ENCODE results near the gene IMPA2.
"Not testable (repeated sequence)": the region's sequence is repeated elsewhere in the genome, so short reads cannot be mapped to it uniquely, and the experiment has no call there.

IMPA2 gene

DNA sequence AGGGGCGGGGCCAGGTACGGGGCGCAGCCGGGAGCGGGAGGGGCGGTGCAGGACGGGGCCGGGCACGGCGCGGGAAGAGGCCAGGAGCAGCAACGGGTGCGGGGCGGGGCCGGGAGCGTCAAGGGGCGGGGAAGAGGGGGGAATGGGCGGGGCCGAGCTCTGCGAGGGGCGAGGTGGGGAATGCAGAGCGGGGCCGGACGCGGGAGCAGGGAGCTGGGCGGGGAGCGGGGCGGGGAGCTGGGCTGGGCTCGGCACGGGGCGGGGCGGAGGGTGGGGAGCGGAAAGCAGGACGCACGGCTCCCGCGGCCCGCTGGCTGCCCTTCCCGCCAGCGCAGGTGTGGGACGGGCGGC lies at the start of gene IMPA2:
Gene IMPA2 (plus strand): TSS at position 316 of the 351 bp plus-strand sequence. CDS start 163 bp downstream, outside the sequence.
- DNase-seq = no peak

DNA sequence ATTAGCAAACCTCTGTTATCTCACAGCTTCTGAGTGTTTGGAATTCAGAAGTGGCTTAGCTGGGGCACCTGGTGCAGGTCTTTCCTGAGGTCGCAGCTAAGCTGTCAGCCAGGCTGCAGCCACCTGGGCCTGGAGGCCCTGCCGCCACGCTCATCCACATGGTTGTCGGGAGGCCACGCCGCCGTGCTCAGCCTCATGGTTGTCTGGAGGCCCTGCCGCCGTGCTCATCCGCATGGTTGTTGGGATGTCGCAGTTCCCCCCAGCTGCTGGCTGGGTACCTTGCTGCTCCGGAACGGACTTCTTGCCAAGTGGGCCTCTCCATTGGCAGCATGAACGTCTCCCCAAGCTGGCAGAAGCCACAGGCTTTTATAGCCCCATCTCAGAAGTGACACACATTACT lies 48.9 kb upstream of the IMPA2 start:
- no peak for DNase-seq

DNA sequence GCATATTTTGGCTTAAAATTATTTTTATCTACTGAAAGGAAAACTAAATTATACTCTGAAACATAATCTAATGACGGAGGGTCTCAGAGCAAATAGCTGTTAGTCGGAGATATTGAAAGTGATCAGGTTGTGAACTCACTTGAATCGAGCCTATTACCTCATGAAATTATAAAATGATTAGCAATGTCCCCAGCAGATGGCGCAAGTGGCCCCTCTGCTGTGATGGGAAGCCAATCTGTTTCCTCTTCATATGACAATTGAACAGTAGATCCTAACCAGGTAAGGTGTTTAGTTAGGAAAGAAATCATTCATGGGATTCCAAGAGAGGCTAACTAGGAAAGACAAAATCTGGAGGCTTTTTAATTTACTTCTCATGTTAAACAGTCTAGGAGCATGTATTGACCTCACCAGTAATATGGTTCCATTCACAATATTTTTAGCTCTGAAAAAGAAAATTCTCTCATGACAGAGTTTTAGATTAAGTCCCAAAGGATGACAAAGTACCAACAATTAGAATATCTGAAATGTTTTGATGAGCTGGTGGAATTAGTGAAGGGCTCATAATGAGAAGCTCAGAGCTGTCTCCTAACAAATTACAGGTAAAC lies 43.3 kb upstream of the IMPA2 start:
- DNase-seq = peak; percentile 82

DNA sequence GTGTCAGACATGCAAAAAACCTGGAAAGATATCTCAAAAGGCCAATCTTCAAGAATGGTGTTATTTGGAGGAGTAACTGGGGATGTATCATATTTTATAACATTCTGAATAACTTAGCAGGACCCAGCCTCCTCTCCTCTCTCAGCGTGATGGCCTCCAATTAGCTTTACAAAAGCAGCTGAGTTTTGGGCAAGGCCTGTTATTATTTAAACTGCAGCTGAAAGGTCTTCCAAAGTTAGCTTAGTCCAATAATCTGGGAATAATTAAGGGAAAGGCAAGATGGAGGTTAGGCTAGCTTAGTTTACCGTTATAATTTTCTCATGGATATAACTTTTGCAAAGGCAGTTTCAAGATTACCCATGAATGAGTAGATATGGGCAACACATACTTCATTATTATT lies 40.4 kb upstream of the IMPA2 start:
- no peak for DNase-seq

DNA sequence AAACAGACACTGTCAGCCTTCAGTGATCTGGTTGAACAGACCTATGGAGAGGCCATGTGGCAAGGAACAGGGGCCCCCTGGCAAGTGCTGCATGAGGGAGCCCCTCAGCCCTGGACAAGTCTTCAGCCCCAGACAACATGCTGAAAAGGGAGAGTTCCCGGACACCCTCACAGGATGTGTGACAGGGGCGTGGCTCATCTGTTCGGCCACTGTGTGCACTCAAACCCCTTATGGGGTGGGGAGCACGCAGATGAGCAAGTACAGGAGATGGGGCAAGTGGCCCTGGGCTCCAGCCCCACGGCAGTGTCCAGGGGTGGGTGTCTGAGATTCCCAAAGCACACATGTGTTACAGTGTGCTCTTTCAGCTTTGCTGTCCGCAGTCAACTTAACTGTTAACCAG lies 37.8 kb upstream of the IMPA2 start:
- no peak for DNase-seq

DNA sequence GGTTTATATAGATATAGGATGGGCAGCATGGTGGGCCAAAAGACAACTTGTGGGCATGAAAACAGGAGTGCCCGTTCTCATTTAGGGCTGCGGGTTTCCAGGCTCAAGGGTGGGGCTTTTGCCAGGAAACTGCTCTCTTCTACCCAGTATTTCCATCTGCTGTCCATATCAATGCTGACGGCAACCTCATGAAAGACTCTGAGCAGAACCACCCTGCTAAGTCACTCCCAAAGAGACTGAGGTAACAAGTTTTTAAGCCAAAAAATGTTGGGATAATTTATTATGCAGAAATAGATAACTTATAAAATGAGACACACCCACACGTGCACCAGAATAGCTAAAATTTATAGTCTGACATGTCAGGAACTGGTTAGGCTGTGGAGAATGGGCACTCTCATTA lies 37.1 kb upstream of the IMPA2 start:
- no peak for DNase-seq

DNA sequence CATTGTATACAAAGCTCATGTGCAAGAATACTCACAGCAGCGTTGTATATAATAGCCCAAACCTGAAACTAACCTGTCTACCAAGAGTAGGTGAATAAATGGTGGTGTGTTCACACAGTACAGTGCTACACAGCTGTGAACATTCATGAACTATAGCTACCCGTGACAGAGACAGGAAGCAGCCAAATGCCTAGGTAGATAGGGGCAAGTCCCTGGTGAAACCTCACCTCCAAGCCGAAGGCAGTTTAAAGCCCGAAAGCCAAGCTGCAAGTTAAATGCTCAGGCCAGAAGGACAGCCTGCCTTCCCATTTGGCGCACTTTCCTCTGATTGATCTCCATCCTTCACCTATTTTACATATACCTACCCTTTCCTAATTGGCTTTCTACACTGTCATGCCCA lies 36.5 kb upstream of the IMPA2 start:
- DNase-seq = no peak

DNA sequence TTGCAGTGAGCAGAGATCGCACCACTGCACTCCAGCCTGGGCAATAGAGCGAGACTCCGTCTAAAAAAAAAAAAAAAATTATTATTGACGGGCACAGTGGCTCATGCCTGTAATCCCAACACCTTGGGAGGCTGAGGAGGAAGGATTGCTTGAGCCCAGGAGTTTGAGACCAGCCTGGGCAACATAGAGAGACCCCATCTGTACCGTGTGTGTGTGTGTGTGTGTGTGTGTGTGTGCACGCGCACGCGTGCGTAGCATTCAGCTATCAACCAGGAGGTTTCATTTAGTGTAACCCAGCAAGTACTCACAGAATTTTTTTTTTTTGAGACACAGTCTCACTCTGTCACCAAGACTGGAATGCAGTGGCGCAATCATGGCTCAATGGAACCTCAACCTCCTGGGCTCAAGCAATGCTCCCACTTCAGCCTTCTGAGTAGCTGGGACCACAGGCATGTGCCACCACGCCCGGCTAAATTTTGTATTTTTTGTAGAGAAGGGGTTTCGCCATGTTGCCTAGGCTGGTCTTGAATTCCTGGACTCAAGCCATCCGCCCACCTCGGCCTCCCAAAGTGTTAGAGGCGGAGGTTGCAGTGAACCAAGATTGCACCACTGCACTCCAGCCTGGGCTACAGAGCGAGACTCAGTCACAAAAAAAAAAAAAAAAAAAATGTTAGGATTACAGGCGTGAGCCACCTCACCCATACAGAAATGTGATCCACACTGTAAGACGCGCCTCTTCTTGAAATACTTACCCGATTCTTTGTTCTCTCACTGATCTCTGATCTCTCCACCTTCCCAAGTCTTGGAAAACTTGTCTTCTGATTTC lies 35.3 kb upstream of the IMPA2 start:
- DNase-seq = not testable (repeated sequence)

DNA sequence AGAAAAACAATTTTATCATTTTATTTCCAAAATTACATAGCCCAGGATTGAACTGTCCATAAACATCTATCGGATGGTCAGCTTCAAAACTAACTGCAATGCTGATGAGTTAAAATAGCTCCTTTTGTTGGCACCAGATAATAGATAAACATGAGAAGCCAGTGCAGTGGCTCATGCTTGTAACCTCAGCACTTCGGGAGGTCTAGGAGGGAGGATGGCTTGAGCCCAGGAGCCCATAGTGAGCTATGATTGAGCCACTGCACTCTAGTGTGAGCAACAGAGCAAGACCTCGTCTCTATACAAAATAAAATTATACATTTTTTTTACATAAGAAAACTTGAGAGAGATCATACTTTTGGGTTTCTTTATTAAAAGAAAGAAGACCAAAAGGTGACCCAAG lies 34.6 kb upstream of the IMPA2 start:
- DNase-seq = no peak

- DNase-seq = peak; percentile 76
Observed at GRCh38 chr18:11947214-11948191, 33.8 kb upstream of the IMPA2 start.

GRCh38 chr18:11948852-11949523 lies 32.3 kb upstream of the IMPA2 start:
- no peak for DNase-seq

- DNase-seq = no peak
Observed at GRCh38 chr18:11950824-11951223, 30.5 kb upstream of the IMPA2 start.

DNA sequence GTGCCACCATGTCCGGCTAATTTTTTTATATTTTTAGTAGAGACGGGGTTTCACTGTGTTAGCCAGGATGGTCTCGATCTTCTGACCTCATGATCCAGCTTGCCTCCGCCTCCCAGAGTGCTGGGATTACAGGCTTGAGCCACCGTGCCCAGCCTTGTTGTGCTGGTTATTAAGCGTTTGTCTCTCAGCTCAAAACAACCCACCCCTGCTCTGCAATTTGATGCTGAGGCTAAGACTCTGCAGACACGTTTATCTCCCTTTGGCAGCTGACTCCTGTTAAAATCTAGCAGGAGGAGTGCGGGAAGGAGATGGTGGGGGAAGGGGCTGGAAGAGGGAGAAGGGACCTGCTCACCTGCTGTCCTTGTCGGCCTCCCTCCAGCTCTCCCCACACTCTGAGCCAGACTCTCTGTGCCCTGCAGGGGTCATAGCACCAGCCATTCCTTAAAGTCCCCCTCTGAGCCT lies 29.9 kb upstream of the IMPA2 start:
- no peak for DNase-seq

GRCh38 chr18:11953113-11953512 lies 28.2 kb upstream of the IMPA2 start:
- DNase-seq = no peak

DNA sequence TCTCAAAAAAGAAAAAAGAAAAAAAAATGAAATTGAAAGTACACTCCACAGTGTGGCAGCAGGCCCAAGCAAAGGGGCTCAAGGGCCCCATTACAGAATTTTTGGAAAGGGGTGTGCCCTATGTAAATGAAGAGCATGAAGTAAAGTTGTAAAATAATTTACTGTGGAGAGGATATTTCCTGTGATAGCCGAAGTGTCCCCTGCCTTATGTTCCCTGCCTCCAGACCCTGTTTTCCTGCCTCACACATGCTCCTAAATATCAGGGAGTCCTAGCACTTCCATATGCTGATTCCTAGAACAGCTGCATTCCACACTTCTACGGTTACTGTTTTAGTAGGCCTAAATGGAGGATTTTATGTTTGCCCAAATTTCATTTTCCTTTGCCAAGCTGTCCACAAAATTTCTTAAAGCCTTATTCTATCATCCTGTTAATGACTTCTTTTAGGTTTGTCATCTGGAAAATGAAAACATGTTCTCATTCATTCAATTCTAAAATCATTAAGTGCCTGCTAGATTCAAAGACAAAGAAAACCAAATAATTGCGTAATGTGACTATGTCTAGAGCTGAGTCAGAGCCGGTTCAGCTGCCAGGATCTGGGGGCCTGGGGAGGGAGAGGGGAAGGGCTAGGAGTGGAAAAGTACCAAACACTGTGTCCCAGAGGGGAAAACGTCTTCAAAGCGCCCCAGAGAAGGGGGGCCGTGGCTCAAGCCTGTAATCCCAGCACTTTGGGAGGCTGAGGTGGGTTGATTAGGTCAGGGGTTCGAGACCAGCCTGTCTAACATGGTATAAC lies 25.9 kb upstream of the IMPA2 start:
- DNase-seq = no peak

DNA sequence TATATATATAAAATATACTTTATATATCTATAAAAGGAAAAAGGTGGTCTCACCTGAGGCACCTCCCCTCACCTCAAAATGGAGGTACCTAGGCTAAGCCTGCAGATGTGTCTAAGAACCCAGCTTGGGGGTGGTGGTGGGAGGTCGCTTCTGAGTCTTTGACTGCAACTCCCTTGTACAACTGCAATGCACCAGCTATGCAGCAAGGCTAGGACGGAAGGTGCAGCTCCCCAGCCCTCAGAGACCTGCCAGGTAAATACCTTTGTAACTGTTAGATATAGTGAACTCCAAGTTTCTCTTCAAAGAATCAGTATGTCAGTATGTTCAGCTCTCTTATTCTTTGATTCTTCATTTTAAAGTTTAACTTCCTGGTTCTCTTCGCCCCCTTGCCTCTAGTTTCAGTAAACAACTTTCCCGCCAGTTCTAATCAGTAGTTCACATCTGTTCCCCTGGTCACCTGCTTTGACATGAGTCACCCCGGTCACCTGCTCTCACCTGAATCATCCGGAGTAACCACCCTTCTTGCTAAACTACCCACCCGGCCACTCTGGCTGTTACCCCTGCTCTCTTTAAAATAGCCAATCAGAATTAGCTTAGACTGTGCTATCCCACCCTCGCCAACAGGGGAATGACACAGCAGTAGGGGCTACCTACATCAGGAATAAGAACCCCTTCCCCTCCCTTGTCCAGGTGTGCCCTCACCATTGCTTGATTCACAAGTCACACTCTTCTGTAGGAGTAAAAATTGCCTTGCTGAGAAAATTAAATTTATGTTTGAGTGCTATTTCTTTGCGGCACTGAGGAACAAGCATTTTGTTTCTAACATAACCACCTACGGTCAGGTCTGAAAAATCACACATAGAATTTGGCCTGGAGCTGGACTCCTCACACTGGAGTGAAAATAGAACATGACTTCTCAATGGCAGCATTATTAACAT lies 24.7 kb upstream of the IMPA2 start:
- DNase-seq = no peak

DNA sequence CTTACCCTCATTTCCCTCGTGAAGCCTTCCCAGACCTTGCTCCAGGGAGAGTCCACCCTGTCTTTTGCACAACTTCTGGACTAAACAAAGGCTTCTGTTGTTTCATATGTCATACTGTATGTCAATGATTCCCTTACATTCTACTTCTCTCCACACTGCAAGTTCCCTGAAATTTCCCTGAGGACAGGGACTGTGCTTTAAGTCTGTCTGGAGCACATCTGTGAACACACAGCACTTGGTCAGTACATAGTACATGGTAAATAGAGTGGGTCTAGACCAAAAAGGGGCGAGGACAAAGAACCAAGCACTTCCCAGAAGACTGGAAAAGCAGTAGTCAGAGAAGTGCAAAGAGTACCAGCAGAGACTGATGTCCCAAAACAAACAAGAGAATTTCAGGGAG lies 23.7 kb upstream of the IMPA2 start:
- DNase-seq = no peak

DNA sequence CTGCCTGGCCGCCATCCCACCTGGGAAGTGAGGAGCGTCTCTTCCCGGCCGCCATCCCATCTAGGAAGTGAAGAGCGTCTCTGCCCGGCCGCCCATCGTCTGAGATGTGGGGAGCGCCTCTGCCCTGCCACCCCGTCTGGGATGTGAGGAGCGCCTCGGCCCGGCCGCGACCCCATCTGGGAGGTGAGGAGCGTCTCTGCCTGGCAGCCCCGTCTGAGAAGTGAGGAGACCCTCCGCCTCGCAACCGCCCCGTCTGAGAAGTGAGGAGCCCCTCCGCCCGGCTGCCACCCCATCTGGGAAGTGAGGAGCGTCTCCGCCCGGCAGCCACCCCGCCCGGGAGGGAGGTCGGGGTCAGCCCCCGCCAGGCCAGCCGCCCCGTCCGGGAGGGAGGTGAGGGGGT lies 21.7 kb upstream of the IMPA2 start:
- DNase-seq = not testable (repeated sequence)

DNA sequence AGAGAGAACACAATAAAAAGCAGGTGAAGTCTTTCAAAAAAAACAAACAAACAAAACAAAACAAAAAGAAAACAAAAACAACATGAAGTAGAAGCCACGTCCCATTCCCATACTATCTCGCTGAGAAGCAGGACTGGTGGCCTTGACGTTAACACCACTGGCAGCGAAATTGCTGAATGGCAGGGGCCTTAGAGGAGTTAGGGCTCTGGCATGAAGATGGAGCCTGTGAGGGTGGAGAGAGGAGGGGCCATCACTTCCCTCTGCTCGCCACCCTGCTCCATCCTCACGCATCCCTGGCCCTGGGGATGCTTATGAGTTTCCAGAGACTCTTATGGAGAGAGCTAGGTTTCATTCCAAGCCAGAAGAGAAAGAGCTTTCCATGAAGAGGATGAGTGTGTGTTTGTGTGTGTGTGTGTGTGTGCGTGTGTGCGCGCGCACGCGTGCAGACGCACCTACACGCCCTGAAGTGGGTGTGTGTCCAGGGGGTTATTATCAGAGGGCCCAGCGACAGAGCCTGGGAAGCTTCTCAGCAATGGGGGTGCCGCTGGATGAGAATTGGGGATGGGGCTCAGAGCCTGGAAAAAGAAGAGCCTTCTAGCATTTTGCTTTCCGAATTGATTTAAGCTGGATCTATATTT lies 20.4 kb upstream of the IMPA2 start:
- no peak for DNase-seq

DNA sequence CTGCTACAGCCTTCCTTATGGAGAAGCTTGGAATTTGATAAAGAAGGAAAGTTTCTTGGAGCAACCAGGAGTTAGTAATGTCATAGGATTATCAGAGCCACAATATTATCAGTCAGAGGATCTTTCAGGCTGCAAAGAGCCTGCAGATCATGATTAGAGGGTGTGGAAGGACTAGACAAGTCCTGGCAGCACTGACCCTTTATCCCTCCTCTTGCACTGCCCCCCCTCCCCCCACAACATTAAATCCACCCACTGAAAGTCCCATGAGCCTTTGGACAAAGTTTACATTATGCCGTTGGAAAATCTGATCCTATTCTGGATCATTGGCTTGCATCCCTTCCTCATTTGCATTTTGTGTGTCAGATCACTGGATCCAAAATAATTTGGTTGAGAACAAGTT lies 18.7 kb upstream of the IMPA2 start:
- no peak for DNase-seq

Measured in activated CD4-positive, alpha-beta T cell treated with anti-CD3 and anti-CD28 coated beads for 48 hours (primary cell).